Islet precursor cell (in vitro differentiated cells): ENCODE measurements around the gene NDRG3.
A peak's percentile ranks its signal among the peaks of the same experiment; 100 is the strongest.
"Not testable (repeated sequence)": the region's sequence is repeated elsewhere in the genome, so short reads cannot be mapped to it uniquely, and the experiment has no call there.

ENCODE experiments used
- DNase-seq: peaks from one replicate; pipeline ENCODE4 v3.0.0-alpha.2; 2018

NDRG3 gene

GRCh38 chr20:36686944-36687343, 58.9 kb downstream of the NDRG3 start:
- DNase-seq, result no peak

GRCh38 chr20:36686504-36686903, 59.4 kb downstream of the NDRG3 start:
- DNase-seq, result no peak

- no peak for DNase-seq
Measured at GRCh38 chr20:36684747-36685146, 61.1 kb downstream of the NDRG3 start.

DNA sequence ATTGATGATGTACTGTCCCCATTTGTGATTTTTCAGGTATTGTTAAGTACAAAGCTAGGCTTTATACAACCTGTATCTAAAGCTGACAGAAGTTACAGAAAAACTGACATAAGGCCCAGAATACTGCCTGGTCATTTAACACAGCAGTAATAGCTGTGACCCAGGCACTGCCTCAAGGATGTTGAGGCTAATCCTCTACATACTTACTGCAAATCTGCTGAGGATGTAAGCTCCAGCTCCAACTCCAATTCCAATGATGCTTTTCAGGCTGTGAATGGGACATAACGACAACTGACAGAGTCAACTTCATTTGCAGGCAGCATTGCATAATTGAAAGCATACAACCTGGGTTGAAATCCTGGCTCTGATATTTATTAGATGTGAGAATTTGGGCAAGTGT, 63.6 kb downstream of the NDRG3 start:
- no peak for DNase-seq

DNA sequence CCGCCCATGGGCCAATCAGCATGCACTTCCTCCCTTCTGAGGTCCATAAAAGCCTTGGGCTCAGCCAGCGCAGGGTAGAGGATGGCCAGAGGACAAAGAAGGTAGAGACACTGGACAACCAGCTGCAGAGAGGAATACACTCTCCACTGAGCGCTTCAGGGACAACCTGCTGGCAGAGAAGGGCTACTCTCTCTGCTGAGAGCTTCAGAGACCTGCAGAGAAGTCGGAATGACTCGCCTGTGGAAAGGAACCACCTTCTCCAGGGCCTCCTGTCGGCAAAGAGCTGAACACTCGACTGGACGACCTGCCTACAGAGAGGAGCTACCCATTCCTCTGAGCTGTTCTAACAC, 68.5 kb downstream of the NDRG3 start:
- DNase-seq, result no peak

- peak; percentile 98 for DNase-seq
Measured at GRCh38 chr20:36676701-36677421, 69.0 kb downstream of the NDRG3 start.

DNA sequence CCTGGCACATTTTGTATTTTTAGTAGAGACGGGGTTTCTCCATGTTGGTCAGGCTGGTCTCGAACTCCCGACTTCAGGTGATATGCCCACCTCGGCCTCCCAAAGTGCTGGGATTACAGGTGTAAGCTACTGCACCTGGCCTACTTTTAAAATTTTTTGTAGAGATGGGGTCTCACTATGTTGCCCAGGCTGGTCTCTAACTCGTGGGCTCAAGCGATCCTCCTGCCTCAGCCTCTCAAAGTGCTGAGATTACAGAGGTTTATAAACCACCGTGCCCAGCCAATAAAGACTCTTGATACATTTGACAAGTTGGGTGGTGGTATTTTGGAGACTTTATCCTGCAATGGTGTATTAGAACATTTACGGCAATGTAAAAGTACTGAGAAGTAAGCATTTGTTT, 70.3 kb downstream of the NDRG3 start:
- not testable (repeated sequence) for DNase-seq

DNA sequence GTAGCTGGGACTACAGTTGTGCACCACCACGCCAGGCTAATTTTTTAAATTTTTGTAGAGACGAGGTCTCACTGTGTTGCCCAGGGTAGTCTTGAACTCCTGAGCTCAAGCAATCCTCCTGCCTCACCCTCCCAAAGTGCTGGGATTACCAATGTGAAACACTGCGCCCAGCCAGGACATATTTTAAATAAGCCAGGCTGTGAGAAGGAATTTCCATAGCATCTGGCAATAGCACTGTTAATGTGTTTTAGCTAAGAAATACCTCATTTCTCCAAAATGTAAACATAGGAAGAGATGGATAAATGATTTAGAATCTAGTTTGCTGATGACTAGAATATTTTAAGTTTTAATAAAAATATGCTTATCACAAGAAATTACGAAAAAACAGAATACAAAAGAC, 72.9 kb downstream of the NDRG3 start:
- no peak for DNase-seq

DNA sequence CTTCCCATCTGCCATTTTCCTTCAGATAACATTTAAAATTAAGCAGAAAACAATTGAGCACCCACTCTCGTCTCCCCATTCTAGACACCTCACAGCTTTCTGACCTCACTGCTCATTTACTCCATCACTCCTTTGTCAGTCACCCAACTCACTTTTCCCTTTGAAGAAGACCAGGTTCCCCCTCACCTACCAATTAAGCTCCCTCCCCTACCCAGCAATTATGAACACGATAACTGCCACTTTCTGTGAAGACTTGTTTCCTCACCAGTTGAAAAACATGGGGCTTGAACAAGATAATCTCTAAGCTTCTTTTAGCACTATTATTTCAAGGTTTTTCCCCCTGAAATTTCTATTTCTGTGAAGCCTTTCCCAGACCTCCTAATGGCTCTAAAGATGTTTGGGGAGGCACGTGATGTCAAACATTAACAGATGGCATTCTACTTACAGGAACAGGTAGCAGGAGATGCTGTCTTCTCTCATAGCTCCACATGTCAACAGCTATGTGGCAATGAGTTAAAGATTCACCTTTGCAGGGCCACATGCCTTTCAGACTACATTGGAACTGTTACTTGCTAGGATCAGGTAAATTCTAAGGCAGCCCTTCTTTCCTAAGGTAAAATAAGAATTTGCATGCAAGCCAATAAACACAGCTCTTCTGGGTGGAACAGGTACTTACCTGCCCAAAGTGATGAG, 75.1 kb downstream of the NDRG3 start:
- no peak for DNase-seq

- DNase-seq, result no peak
Measured at GRCh38 chr20:36666181-36666740, 79.6 kb downstream of the NDRG3 start.

GRCh38 chr20:36663031-36663430, 82.9 kb downstream of the NDRG3 start:
- DNase-seq, result no peak

- no peak for DNase-seq
Measured at GRCh38 chr20:36658300-36658699, 87.6 kb downstream of the NDRG3 start.

GRCh38 chr20:36656733-36657132, 89.2 kb downstream of the NDRG3 start:
- DNase-seq, result no peak

DNA sequence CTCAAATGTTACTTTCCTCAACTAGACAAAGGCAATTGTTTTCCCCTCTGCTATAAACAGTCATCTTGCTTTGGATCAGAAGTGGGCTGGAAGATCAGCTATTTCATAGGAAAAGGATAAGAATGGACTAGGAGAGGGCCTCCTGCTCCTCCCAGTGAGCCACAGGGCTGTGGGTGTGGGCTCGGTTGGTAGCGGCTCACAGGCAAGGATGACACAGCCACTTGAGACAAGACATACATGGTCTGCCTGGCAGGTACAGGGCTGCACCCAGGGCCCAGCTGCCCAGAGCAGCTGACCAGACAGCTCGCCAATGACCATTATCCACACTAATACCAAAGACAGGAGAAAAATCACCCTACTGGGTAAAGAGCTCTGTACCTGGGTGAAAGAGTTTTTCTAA, 90.9 kb downstream of the NDRG3 start:
- DNase-seq, result no peak

DNA sequence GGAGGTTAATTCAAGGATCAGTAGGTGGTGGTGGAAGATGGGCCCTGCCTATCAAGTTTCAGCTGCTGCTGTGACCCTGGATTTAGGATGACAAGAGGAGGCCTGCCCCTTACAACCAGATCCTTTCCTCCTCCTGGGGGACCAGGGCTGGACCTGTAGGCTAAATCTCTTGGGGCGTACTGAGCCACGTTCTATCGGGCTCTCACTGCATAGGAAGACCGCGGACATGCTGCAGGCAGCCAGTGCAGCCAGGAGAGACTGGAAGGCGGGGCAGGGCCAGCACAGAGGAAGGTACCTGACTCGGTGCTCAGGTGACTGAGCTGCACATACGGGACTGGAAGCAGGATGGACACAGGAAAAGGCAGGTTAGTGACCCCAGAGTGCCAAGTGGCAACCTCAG, 91.4 kb downstream of the NDRG3 start:
- DNase-seq, result no peak

GRCh38 chr20:36653456-36653855, 92.4 kb downstream of the NDRG3 start:
- no peak for DNase-seq

DNA sequence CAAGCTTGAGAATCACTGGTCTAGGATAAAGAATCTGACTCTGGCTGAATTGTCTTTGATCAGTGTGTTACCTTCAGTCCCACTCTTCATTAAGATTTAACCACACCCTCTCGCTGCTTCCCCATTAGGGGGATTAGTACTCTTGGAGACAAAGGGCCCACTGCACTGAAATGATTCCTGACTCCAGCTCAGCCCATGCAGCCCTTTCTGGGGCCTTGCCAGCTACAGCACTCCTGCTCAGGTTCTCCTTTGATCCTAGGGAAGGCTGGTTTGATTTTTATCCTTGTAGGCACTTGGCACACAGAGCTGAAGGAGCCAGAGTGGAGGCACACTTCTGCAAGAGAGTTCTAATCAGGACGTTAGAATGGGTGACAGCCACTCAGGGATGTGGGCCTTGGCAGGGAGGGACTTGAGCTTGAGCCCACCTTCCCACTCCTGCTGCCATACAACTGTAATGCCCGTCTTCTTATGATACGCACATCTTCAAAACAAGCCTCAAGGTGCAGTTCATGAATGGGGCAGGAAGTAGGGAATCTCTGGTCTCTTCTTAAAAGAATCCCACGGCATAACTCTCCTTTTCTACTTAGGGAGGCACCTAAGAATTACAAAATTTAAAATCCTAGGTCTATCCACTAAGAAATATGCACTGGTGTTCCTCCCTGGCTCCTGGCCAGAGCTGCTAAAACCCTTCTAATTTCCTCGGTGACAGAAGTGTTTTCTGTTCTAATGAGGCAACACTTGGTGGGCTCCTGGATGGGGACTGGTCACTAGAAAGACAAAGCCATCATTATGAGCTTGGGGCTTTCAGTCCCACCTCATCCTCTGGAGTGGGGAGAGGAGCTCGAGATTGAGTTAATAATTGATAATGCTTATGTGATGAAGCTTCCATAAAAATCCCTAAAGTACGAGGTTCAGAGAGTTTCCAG, 98.4 kb downstream of the NDRG3 start:
- DNase-seq, result no peak

GRCh38 chr20:36646678-36647077, 99.2 kb downstream of the NDRG3 start:
- no peak for DNase-seq

- DNase-seq, result no peak
Measured at GRCh38 chr20:36645998-36646397, 99.9 kb downstream of the NDRG3 start, which contains the start of gene SLA2. Gene SLA2, minus strand, starts transcription at chr20:36646196. Its CDS starts 4,861 bp downstream, at chr20:36641335.

GRCh38 chr20:36645353-36645752, 100.5 kb downstream of the NDRG3 start:
- DNase-seq, result no peak

DNA sequence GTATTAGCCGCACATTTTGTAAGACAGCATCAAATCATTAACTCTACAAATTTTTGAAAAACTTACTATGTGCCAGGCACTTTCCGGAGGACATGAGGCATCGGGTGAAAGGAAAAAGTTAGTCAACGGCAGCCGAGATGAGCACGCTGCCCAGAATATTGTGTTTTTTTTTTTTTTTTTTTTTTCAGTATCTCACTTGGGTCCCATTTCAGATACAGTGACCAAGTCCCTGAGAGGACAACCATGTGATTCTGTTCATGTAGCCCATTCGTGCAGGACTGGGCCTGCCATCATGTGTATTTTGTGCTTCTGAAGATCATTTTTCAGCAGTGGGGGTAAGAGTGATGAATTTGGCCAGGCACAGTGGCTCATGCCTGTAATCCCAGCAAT, 101.2 kb downstream of the NDRG3 start:
- DNase-seq, result no peak

- DNase-seq, result no peak
Measured at GRCh38 chr20:36644032-36644705, 101.7 kb downstream of the NDRG3 start.

DNA sequence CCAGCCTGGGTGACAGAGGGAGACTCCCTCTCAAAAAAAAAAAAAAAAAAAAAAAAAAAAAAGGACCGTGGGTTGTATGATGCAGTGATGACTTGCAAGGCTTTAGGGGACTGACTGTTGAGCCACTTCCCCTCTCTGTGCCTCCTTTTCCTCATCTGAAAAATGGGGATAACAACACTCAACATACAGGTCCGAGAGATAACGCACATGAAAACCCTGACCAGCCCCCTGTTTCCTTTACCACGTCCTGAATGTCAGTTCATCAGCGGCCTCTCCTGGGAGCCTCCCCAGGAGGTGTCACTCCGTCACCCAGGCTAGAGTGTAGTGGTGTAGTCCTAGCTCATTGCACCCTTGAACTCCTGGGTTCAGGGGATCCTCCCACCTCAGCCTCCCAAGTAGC, 103.8 kb downstream of the NDRG3 start:
- DNase-seq, result no peak
